Breast epithelium (tissue), 3 donors: ENCODE measurements around the gene TMEM273.

Source experiments
- CTCF ChIP-seq, 3 donors: fragments of 450-650 bp; IDR thresholded peaks; one replicate each; pipeline ENCODE4 v1.5.1; 2016 to 2017; ENCODE audit warnings: antibody characterized with exemption in 3 of 3, mild to moderate bottlenecking in 3 of 3, moderate library complexity in 3 of 3
- POLR2A ChIP-seq: fragments of 450-650 bp; IDR thresholded peaks from one replicate; pipeline ENCODE4 v1.6.1; 2016; ENCODE audit warnings: antibody characterized with exemption, mild to moderate bottlenecking, moderate library complexity
- POLR2AphosphoS5 ChIP-seq, 3 donors: sonication (generic); formaldehyde crosslinking; IDR thresholded peaks; one replicate each; pipeline ENCODE4 v1.6.1; 2017; ENCODE audit warnings: antibody characterized with exemption in 3 of 3

DNA sequence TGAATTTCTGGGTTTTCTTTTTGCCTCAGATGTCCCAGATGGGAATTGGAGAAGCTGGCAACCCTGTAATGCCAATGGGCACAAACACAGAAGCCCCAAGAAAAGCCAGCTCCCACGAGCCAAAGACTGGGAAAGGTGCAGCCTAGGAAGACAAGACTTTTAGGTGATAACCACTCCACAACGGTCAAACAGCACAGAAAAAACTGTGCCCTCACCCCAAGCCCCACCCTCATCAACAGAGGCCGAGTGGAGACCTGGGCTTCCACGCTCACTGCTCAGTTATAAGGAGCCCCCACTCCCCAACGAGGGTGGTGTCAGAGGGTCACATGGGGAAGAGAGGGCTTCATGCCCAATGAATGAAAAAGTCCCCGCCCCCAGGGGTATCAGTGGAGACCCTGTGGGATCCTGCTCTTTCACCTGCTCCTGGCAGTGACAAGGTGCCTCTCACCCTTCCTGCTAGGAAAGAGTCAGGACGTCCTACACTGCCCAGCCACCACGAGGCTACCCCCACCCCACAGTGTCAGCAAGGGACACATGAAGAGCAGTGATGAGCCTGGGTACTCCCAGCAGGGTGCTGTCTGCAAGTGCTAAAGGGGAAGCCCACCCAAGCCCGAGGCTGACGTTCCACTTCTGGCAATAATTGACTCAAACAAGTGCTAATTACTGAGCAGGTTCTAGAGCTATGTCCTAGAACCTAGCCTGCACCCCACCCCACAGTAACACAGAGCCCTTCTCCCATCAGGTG, 8.3 kb downstream of the TMEM273 start:
- TF ChIP-seq CTCF (IDR thresholded peaks at IDR 0.05), result no peak
- TF ChIP-seq POLR2A, result no peak
- TF ChIP-seq POLR2AphosphoS5 (IDR thresholded peaks at IDR 0.05), result no peak
